ENCODE data around the gene RNF32.
"Not testable (repeated sequence)": the region's sequence is repeated elsewhere in the genome, so short reads cannot be mapped to it uniquely, and the experiment has no call there.

The RNF32 gene

DNA sequence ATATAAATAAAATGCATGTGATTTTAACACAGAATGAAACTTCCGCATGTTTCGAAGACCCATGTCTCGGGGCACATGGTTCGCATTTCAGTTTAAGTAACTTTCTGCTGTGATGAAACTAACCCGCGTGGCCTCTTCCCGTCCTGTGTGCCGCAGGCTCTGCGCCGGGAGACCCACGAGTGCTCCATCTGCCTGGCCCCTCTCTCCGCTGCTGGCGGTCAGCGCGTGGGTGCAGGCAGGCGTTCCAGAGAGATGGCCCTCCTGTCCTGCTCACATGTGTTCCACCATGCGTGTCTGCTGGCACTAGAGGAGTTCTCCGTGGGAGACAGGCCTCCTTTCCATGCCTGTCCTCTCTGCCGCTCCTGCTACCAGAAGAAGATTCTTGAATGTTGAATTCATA is 35.7 kb downstream of the RNF32 start:
- no peak for DNase-seq

DNA sequence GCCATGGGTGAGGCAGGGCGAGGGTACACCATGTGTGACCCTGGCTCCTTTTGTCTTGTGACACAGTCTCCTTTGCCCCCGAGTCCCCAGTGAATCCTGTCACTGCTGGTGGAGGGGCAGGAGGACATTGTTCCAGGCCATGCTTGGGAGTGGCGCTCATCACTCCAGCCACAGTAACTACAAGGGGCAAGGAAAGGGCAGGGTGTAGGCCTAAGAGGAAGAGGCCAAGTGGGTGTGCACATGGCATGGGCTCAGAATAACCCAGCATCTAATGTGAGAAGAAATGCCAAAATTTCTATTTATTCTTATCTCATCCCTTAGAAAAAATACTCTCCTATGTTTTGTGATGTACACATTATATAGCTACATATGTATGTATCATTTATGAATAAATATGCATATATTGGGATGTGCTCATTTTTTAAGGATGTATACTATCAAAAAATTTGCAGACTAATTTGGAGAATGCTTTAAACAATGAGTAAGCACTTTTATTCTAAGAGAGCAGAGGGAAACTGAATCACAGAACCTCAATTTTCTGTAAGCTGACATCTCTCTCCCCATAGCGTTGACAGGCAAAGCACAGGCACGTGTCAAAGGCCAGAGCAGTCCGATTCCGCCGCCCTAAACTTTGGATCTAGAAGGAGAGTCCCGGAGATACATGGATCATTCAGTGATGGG is 36.9 kb downstream of the RNF32 start:
- DNase-seq: no peak

DNA sequence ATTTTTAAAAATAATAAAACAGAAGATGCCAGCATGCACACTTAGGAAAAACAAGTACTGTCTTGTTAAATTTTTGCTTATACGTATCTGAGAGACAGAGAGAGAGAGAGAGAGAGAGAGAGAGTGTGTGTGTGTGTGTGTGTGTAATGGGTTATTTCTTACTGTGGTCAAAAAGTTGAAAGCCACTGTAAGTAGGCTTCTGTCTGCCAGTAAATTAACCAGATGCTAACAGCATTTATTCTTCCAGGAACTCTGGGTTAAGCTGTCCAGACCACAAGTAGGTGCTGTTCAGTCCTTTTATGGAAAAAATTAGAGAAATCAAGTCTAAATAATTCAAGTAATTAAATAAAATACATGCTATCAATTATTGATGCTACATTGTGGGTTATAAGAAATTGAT is 39.7 kb downstream of the RNF32 start:
- no peak for DNase-seq

DNA sequence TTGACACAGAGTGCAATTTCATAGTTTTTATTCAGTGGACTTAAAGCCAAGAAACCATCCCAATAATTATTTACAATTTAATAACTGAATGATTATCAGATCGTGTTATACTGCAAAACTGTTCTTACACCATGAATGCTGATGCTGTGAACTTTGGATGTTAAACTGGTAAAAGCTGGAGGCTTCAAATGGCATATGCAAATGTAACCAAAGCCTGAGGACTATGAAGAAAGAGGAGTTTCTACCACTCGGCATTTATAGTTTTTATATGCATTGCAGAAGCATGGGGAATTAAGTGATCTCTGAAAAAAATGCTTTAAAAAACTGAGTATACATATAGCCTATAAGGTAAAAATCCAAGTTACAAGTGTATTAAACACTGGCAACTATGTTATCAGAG is 42.4 kb downstream of the RNF32 start:
- DNase-seq: no peak

DNA sequence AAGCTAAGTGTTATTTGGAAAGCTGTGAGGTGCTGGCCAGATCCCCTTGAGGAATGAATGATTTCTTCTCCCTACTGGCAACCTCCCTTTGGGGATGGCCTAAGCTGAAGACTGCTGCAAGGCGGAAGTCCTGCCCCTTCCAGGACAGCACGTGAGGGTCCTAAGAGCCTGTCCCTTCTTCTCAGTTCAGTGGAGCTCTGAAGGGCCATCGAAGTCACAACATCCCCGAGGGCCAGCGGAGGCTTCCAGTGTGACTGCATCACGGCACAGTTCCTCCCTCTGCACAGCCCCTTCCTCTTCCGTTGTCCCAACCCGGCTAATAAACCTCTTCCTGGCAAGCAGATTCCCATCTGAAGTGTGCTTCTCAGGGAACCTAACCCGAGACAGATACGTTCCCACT is 43.7 kb downstream of the RNF32 start:
- no peak for DNase-seq

DNA sequence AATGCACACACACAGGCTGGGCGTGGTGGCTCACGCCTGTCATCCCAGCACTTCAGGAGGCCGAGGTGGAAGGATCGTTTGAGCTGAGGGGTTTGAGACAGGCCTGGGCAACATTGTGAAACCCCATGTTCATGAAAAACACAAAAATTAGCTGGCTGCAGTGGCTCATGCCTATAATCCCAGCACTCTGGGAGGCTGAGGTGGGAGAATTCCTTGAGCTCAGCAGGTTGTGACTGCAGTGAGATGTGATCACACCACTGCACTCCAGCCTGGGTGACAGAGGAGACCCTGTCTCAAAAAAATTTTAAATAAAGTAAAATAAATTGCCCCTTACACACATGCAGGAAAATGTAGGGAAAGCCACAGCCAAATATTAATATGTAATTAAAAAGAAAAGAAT is 44.1 kb downstream of the RNF32 start:
- DNase-seq: no peak

DNA sequence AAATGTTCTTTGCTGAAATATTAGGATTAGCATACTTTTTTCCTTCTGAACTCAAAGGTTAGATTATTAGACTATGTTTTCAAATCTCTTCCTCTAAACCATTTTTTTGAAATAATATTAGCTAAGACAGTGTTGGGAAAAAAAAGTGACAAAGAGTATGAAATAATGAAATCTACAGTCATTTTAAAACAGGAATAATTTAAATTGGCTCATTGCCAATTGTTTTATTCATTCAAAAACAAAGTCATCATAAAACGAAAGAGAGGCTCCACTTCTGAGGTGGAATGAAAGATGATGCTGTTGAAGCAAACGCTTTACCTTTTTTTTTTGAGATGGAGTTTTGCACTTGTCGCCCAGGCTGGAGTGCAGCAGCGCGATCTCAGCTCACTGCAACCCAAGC is 51.2 kb downstream of the RNF32 start:
- DNase-seq: no peak

DNA sequence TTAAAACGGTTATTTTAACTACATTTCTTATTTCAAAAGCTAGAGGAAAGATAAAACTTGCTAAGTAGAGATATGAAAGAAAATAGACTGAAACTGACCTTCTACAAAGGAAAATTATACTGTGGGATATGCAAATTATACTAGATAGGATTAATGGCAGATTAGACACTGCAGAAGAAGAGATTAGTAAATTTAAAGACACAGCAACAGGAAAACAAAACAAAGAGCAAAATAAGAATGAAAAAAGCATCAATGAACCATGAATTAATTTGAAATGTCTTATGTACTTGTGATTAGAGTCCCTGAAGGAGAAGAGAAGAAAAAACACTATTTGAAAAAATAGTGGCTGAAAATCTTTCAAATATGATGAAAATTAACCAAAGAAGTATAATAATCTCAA is 52.3 kb downstream of the RNF32 start:
- no peak for DNase-seq

DNA sequence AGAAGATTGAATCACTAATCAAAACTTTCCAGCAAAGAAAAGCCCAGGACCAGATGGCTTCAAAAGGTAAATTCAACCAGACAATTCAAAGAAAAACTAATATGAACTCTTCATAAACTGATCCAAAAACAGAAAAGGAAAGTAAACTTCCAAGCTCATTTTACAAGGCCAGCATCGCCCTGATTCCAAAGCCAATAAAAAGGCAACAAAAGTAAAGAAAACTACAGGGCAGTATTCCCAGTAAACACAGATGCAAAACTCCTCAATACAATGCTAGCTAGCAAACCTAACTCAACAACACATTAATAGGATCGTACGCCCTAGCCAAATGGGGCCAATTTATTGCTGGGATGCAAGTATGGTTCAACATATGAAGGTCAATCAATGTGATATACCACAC is 53.1 kb downstream of the RNF32 start:
- DNase-seq: no peak

DNA sequence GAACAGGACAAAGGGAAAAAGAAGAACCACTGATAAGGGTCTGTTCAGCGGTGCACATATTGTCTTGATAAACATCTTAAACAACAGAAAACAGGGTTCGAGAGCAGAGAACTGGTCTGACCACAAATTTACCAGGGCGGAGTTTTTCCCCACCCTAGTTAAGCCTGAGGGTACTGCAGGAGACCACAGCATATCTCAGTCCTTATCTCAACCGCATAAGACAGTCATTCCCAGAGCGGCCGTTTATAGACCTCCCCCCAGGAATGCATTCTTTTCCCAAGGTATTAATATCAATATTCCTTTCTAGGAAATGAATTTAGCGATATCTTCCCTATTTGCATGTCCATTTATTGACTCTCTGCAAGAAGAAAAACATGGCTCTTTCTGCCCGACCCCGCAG is 56.7 kb downstream of the RNF32 start:
- not testable (repeated sequence) for DNase-seq

DNA sequence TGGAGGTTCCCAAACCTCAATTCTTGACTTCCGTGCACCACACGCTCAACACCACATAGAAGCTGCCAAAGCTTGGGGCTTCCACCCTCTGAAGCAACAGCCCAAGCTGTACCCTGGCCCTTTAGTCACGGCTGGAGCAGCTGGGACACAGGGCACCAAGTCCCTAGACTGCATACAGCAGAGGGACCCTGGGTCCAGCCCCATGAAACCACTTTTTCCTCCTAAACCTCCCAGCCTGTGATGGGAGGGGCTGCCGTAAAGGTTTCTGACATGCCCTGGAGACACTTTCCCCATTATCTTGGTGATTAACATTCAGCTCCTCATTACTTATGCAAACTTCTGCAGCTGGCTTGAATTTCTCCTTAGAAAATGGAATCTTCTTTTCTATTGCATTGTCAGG is 57.9 kb downstream of the RNF32 start:
- DNase-seq: not testable (repeated sequence)

DNA sequence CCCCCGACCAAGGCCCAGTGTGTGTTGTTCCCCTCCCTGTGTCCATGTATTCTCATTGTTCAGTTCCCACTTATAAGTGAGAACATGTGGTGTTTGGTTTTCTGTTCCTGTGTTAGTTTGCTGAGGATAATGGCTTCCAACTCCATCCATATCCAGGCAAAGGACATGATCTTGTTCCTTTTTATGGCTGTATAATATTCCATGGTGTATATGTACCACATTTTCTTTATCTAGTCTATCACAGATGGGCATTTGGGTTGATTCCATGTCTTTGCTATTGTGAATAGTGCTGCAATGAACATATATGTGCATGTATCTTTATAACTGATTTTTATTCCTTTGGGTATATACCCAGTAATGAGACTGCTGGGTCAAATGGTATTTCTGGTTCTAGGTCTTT is 61.2 kb downstream of the RNF32 start:
- not testable (repeated sequence) for DNase-seq

DNA sequence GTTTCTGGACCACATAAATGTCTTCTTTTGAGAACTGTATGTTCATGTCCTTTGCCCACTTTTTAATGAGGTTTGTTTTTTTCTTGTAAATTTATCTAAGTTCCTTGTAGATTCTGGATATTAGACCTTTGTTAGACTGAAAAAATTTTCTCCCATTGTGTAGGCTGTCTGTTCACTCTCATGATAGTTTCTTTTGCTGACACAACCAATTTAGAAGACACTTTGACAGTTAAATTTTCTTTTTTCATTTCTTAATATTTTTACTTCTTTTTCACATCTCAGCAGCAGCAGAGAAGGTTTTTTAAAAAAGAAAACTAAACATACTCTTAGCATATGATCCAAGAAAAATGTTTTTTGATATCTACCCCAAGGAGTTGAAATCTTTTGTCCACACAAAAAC is 61.8 kb downstream of the RNF32 start:
- no peak for DNase-seq

DNA sequence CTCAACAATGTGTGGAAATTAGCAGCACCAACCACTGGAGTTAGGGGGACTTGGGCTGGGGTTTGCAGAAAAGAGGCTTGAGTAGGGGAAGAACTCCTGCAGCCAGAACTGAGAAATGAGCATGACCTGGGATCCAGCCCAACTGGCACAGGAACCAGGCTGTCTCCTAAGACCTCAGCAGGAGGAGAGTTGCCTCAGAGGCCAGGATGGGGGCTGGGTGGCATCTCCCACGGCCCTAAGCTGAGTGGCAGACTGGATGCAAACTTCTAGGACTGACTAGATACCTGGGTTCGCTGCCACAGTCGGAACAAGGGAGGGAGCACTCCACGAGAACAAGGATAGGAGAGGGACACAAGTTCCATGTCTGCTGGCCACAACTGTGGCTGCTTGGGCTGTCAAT is 62.6 kb downstream of the RNF32 start:
- DNase-seq: no peak

DNA sequence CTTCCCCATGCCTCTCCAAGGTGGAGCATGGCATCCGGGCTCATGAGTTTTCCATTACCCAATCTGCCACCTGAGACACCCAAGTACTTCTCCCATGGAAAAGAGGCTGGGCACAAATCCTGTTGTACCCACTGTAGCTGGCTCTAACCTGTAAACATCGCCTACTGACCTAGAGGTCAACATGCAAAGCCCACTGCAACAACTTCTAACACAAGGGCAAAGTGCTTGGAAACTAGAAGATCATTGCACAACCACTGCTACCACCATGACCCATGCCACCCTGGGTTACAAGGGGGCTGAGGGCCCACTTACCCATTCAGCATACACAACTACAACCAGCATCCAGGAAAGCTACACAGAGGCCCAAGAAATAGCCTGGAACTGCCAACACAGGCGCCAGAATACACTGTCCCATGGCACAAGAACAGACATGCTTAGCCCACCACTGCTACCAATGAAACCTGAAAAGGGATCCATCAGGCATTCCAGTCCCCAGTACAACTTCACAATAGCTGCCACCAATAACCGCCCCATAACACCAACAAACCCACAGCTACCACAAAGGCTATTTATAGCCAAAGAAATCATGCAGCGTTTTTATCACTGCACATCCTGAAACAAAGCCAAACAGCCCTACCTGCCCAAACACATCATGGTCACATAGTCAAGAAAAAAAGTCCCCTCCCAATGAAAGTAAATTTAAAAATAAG is 63.4 kb downstream of the RNF32 start:
- no peak for DNase-seq

DNA sequence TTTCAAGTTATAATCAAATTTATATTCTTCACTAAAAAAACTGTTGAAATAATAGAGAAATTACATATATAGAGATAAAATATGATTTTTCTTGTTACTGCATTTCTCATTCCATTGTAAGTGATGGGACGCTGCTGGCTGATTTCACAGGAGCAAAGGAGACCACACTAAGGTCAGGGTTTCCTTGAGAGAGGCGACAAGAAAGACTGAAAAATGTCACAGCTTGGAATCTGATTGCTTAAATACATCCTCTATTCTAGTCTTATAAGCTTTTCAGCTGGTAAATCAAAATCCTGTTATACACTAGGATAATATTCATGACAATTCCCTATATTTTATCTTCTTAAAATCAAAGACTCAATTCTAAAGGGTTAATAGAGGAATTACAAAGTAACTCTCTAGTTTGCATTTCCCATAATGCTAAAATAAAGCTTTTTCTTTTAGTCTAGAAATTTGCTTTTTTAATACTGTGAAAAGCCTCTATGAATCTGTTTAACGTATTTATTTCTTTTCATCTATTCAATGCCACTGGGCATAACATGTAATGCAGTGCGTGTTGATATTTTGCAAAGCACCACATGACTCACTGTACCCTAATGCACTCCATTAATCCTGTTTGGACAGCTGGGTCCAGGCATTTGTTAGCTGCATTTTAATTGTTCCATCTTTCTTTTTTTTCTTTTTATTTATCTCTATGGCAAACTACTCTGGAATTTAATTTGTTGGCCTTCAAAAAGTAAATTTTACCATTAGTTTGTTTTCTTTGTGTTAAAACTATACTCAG is 81.7 kb downstream of the RNF32 start:
- no peak for DNase-seq

DNA sequence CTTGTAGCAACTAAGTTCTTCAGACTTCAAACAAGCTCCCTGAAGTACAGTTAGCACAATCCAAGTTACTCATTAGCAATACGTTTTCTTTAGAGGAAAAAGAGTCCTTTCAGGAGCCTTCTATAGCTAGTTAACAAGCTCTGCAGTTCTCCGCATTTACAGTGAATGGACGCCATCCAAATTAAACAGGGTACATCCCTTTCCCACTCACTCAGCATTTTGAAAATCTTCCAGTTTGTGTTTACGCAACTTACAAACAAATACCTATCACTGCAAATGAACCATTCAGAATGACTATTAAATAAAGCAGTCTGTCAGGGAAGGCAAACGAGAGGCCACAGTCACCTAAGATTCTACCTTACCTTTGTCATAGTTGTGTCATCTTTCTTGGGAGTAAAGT is 84.5 kb downstream of the RNF32 start:
- no peak for DNase-seq

DNA sequence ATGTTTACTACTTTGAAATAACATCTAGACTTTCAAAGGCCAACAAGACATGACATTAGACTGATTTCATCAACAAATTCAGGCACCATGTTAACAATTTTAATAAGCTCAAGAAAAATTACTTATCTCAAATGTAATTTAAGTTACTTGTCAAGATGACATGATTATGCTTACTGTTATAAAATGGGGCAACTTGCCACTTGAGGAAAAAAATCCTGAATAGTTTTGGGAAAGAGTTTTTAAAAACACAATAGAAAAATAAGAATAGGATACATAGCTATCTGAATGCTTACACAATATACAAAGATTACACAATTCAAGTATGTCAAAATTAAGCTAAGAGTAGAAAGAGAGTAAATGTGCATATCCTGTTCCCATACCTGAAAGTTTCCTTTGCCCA is 85.4 kb downstream of the RNF32 start:
- DNase-seq: no peak
